Measurements from ENCODE around the gene YES1.
"Not testable (repeated sequence)": the region's sequence is repeated elsewhere in the genome, so short reads cannot be mapped to it uniquely, and the experiment has no call there.

YES1 gene

DNA sequence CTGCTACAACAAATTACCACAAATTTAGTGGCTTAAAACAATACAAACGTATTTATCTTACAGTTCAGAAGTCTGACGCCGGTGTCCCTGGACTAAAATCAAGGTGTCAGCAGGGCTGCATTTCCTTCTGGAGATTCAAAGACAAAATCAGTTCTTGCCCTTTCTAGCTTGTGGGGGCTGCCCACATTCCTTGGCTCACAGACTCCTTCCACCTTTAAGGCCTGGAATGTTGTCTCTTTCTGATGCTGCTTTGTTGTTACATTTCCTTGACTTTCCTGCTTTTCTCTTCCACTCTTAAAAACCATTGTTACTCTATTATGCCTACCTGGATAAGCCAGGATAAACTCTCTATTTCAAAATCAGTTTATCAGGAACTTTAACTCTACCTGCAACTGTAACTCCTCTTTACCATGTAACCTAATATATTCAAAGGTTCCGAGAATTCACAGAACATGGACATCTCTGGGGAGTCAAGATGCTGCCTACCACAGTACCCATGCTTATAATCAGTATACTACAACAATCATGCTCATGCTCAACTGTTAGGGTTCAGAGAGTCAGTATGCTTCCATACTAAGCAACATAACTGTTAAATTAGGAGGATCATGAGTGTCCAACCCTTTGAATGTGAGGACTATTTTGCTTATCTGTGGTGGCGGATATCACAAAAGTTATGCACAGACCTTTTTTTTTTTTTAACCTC is 27.4 kb downstream of the YES1 start:
- DNase-seq (ENCODE audit: low spot score), result no peak

DNA sequence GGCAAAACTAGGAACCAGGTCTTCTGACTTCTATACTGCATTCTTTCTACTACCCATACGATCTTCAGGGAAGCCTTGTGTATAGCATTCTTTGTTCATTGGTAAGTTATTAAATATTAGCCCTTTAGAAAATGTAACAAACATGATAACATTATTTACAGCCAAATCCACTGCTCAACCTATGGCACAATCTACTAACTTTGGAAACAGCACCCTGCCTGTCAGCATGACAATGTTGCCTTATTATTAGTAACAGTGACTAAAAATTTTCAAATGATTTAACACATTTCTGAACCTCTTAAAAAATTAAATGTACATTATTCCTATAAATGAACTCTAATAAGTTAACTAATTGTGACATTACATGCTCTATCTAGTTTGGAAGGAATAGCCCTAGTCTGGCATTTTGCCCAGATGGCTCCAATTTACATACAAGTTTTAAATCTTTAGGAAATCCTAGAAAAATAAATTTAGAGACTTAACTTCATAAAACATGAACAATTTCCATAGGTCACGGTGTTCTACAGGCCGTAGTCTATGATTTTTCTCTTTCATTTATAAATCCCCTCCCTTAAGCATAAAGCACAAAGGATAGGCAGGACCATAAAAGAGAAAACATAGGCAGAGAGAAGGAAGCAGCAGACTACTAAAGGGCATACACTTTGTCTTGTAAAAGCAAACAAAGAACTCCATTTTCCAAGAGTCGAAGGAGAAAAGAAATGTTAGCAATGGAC is 33.7 kb downstream of the YES1 start:
- DNase-seq (ENCODE audit: low spot score), result no peak

DNA sequence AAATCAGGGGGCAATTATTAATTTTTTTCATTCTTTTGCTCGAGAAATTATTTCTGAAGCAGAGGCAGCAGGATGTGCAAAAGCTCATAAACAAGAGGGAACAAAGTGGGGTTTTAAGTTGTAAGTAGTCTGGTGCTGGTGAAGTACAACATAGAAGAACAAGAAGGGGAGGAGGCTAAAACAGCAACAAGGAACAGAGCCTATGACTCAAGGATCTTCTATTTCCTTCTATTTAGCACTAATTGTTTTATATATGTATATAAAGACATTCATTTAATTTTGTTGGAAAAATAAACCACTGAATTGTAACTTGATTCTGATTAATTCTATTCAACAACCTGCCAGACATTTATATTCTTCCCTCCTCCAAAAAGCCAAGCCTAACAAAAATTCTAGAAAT is 35.0 kb downstream of the YES1 start:
- DNase-seq (ENCODE audit: low spot score), result no peak

DNA sequence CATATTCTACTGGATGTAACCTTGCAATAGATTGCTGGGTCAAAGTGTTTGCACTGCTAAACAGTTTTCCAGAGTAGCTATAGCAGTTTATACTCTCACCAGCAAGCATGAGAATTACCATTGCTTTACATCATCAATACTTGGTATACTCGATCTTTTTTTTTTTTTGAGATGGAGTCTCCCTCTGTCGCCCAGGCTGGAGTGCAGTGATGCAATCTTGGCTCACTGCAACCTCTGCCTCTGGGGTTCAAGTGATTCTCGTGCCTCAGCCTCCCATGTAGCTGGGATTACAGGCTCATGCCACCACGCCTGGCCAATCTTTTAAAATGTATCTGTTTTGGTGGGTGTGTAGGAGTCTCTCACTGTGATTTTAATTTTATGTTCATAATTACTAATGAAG is 36.0 kb downstream of the YES1 start:
- DNase-seq (ENCODE audit: low spot score), result not testable (repeated sequence)

DNA sequence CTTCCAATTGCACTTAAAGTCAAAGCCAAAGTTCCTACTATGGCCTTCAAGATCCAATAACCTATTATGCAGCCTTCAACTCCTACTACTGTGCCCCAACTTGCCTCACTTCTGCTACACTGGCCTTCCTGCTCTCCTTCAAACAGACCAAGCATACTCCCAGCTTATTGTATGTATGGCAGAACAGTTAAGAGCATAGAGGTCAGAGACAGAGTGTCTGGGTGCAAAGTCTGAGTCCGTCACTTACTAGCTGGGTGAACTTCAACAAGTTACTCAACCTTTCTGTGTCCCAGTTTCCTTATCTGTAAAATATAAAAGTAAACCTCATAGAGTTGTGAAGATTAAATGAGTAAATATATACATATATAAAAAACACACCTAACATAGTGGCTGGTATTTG is 37.2 kb downstream of the YES1 start:
- DNase-seq (ENCODE audit: low spot score), result no peak

DNA sequence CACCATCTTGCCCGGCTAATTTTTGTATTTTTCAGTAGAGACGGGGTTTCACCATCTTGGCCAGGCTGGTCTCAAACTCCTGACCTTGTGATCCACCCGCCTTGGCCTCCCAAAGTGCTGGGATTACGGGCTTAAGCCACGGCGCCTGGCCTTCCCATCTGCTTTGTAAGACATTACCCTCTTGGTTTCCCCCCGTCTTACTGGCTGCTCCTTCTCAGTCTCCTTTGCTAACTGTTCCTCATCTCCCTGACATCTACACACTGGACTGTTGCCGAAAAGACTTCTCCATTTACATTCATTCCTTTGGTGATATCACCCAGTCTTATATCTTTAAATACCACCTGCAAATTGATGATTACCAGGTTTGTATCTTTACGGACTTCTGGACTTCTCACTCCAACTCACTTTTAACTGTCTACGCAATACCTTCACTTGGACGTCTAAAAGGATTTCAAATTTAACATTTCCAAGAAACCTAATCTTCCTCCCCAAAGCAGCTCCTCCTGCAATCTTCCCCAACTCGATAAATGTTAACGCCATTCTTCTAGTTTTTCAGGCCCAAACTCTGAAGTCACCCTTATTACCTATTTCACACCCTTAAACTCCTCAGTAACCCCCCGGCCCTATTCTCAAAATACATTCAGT is 37.9 kb downstream of the YES1 start:
- no peak for DNase-seq (ENCODE audit: low spot score)

DNA sequence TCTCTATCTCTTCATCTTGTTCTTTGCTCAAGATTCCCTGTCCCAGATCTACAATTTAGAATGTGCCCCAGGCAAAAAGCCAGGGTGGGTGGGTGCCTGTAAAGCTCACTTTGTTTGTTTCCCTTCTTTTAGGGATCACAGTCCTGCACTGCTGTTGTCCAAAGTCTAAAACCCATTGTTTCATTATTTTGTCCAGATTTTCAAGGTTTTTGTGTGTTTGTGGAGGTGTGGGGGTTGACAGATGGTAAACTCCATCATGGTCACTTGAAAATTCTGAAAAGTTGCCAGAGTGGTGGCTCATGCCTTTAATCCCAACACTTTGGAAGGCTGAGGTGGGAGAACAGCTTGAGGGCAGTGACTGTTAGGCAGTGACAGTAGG is 41.5 kb downstream of the YES1 start:
- no peak for DNase-seq (ENCODE audit: low spot score)

DNA sequence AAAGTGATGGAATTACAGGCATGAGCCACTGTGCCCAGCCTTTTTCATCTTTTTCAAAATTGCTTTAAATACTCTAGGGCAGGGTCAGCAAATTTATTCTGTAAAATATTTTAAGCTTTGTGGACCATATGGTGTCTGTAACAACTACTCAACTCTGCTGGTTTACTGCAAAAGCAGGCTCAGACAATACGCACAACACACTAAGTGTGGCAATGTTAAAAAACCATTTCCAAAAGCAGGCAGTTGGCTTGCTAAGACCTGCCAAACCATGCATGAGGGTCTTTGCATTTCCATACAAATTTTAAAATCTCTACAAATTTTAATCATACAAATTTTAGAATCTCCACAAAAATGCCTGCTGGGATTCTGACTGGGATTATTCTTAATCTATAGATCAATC is 44.1 kb downstream of the YES1 start:
- no peak for DNase-seq (ENCODE audit: low spot score)

DNA sequence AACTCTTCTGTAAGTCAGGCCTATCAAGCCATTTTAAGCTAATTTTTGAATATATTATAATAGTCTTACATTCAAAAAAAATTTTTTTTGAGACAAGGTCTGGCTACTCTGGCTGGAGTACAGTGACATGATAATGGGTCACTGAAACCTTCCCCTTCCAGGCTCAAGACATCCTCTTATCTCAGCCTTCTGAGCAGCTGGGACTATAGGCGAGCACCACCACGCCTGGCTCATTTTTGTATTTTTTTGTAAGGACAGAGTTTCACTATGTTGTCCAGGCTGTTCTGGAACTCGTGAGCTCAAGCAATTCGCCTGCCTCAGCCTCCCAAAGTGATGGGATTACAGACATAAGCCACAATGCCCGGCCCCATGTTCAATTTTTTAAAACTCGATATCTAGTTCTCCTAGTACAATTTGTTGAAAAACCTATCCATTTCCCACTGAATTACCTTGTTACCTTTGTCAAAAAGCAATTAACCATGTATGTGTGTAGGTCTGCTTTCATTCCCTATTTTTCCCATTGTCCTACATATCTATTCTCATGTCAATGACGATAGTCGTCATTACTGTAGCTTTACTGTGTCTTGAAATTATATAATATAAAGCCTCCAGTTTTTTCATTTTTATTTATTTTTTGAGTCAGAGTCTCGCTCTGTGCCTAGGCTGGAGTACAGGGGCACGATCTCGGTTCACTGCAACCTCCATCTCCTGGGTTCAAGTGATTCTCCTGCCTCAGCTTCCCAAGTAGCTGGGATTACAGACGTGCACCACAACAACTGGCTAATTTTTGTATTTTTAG is 44.8 kb downstream of the YES1 start:
- DNase-seq (ENCODE audit: low spot score), result no peak

DNA sequence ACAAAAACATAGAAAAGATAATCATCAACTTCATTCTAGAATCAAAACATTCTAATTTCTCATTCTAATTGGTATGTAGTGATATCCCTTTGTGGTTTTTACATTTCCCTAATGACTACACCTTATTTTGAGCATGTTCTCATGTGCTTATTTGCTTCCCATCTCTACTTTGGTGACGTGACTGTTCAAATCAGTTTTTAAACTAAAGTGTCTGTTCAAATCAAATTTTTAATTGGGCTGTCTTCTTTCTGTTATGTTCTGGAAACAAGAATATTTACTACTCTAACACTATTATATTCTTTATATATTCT is 45.5 kb downstream of the YES1 start:
- no peak for DNase-seq (ENCODE audit: low spot score)

DNA sequence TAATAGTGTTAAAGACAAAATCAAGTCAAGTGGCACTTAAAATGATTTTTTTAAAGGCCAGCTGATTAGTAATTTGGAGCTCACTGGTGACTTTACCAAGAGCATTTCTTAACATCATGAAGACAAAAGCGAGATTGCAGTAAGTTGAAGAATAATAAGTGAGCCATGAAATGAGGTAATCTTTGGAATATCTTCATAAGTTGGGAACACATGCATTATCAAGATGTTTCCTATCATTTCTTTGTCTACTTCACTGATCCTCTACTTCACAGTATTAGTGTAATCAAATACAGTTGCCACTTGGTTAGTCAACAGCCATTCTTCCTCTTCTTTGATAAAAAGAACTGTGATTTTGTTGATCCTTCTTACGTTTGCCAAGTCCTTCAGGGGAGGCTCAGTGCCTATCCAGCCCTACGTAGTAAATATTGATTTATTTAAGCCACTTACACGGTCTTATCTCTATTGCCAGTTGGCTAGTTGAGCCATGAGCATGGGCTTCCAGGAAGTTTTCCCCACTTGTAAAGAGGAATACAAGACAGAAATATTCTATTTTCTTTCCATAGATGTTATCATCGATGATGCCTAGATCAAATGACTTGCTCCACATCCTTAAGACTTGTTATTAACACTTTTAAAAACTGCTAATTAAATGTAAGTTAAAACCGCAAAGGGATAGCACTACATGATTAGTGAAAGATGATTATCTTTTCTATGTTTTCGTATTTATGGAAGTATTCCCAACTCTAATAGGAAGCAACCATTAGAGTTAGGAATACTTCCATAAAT is 46.1 kb downstream of the YES1 start:
- no peak for DNase-seq (ENCODE audit: low spot score)

DNA sequence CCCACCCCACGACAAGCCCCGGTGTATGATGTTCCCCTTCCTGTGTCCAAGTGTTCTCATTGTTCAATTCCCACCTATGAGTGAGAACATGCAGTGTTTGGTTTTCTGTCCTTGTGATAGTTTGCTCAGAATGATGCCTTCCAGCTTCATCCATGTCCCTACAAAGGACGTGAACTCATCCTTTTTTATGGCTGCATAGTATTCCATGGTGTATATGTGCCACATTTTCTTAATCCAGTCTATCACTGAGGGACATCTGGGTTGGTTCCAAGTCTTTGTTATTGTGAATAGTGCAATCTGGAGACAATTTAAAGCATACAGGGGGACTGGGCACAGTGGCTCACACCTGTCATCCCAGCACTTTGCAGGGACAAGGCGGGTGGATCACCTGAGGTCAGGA is 52.2 kb downstream of the YES1 start:
- not testable (repeated sequence) for DNase-seq (ENCODE audit: low spot score)

DNA sequence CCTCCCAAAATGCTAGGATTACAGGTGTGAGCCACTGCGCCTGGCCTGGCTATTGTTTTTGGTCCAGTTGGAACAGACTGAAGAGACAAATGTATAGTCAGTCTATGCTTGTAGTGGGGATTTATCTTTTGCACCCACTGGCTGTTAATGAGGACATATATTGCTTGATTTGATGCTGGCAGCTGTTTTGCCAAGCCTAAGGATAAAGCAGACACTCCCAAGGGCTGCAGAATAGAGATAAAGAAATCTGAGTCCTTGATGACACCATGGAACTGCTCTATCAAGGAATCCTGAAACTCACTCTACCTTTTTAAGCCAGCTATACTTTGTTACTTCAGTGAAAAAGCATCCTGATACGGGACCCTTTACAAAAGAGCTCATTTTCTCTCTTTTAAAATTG is 56.5 kb downstream of the YES1 start:
- no peak for DNase-seq (ENCODE audit: low spot score)

DNA sequence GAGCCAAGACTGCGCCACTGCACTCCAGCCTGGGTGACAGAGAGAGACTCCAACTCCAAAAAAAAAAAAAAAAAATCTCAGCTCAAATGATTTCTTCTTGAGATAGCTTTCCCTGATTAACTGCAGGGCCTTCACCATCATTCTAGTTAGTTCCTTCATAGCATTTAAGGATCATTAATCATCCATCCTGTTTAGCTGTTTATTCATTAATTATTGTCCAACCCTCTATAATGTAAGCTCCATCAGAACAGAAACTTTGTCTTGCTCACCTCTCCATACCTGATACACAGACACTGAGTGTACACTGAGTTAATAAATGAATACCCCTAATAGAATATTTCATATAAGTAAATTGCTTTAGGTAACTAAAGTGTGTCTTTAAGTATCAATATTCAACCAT is 57.4 kb downstream of the YES1 start:
- no peak for DNase-seq (ENCODE audit: low spot score)

DNA sequence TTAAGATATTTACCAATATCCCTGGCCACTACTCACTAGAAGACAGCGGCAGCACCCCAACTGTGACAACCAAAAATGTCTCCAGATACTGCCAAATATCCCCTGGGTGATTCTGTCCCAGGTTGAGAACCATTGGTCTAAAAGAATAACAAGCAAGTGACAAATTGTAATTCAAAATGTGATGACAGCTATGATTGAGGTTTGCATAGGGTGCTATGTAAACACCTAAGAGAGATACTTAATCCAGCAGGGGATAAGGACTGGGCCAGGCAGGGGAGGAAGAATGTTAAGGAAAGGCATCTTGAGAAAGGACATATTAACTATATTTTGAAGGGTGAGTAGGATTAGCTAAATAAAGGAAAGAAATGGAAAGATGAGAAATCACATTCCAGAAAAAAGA is 61.6 kb downstream of the YES1 start:
- DNase-seq (ENCODE audit: low spot score), result no peak

DNA sequence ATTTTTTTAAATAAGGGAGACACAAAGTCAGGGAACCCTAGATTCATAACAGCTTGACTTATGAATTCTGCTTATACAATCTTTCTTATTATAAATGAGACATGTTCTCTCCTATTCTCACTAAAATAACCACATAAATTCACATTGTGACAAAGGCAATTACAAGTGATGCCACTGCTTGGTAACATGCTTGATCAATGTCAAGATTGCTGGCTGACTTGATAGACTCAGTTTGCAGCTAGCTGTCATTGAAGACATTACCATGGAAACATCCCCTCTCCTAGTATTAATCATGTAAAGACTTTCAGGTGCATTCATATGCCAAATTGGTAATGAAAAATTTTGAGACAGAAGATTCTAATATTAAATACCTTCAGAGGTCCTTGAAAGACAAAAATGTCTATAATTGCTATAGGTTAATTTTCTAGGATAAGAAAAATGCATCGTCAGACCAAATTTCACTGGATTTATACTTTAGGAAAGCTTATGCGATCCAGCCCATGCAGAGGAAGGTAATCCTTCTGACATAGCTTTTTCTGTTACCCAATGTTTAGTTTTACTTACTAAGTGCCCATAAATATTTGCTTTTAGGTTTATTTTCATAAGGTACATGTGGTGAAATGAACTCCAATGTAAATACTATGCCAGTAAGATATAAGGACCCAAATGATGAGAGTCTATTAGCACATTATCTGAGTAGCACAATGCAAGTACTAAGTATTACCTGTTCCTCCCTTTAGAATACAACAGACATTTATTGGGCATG is 67.0 kb downstream of the YES1 start:
- no peak for DNase-seq (ENCODE audit: low spot score)

DNA sequence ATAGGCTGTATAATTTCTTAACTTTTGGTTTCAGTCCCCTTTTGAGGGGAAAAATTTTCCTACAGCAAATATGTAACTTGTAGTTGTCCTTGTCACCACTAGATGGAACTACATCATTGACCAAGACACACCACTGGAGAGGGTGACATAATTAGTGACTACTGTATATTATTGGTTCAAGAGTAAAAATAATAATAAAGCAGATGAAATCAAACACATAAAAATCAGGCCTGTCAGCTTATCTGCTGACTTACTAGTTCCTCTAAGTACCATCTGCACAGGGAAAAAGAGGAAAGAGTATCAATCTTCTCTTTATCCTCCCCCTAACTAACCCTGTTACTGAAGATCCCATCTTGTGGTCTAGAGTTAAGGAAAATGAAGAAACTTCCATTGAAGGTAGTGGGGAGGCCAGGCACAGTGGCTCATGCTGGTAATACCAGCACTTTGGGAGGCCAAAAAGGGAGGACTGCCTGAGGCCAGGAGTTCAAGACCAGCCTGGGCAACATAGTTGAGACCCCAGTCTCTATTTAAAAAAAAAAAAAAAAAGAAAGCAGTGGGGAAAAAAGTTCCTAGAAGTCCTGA is 70.0 kb downstream of the YES1 start:
- no peak for DNase-seq (ENCODE audit: low spot score)

DNA sequence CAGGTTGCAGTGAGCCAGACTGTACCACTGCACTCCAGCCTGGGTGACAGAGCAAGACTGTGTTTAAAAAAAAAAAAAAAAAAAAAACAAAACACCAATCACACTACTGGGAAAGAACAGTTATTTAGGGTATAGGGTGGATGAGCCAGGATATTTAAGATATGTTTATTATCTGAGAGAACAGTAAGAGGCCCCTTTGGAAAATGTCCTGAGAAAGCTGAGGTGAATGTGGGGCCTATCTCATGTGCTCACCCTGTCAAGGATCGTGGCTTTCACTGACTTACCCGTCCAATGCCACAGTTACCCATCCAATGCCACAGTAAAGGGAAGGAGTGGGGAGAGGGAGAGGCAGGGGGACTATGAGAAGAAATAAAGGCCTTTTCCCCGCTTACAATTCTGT is 79.7 kb downstream of the YES1 start:
- no peak for DNase-seq (ENCODE audit: low spot score)

DNA sequence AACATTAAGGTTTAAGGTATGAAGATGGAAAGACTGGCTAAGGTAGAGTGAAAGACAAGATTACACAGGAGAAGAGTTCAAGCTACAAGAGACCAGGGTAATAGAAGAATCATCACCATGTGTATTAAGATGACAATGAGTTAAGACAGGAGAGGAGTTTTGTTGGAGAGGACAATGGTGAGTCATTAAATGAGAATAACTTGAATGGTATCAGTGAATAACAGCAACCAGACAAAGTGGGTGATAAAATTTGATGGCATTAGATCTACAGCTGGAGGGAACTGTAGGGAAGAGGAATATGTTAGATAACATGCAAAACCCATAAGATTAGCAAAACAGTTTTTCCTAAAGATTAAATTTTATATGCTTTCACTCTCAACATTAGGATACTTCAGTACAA is 80.9 kb downstream of the YES1 start:
- no peak for DNase-seq (ENCODE audit: low spot score)

DNA sequence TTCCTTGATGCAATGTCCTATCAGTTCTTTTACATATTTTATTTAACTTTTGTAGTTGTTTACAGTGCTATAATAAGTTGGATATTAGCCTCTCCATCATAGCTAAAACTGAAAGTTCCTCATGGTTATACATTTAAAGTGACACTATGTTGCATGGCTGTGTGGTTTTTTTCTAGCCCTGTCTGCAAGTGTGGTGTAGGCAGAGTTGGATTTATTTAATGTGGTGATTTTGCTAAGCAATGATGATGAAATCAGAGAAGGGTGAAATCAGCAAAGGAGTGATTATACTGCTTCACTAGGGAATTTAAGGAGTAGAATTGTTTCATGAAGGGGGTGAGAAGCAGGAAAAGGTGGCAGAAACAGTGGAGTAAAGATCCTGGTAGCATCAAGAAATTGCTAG is 81.3 kb downstream of the YES1 start:
- no peak for DNase-seq (ENCODE audit: low spot score)

DNA sequence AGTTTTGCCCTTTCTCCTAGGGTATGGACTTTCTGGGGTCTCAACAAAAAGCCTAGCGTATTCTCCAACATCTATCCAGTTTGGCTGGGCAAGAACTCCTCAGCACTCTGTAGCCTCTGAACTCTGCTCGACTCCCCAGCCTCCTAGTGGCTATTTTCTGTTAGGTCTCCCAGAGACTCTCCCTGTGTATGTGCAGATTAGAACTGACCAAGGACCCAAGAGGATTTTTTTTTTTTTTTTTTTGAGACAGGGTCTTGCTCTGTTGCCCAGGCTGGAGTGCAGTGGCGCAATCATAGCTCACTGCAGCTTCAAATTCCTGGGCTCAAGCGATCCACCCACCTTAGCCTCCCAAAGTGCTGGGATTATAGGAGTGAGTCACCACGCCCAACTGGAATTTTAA is 81.9 kb downstream of the YES1 start:
- not testable (repeated sequence) for DNase-seq (ENCODE audit: low spot score)
